Nephron (organoid): Measurements from ENCODE around the gene ENDOV.
A peak's percentile ranks its signal among the peaks of the same experiment; 100 is the strongest.

Experiments used
- H3K27ac Mint-ChIP-seq, 3 experiments: 2 replicates each; pipeline ENCODE4 v1.8.0; 2020; ENCODE audit warnings: mixed read lengths in 3 of 3, mild to moderate bottlenecking in 2 of 3, moderate library complexity in 1 of 3
- H3K27me3 Mint-ChIP-seq: 2 replicates; pipeline ENCODE4 v1.8.0; 2021; ENCODE audit warnings: low read depth, mild to moderate bottlenecking, moderate library complexity, mixed read lengths
- H3K36me3 Mint-ChIP-seq: 2 replicates; pipeline ENCODE4 v1.8.0; 2020; ENCODE audit warnings: low read depth, mixed read lengths
- H3K4me1 Mint-ChIP-seq: 2 replicates; pipeline ENCODE4 v1.8.0; 2020; ENCODE audit warnings: mixed read lengths
- H3K4me3 Mint-ChIP-seq, 3 experiments: 2 replicates each; pipeline ENCODE4 v1.8.0; 2020; ENCODE audit warnings: mild to moderate bottlenecking in 3 of 3, mixed read lengths in 3 of 3, moderate library complexity in 2 of 3
- H3K9me3 Mint-ChIP-seq: 2 replicates; pipeline ENCODE4 v1.8.0; 2020; ENCODE audit warnings: mixed read lengths
- CTCF ChIP-seq, 3 experiments: fragments of 200-600 bp; sonication (generic); IDR thresholded peaks; one replicate each; pipeline ENCODE4 v1.5.0; 2021; ENCODE audit warnings: antibody characterized with exemption in 3 of 3; ENCODE audit not compliant: unreplicated experiment in 3 of 3

Gene ENDOV

GRCh38 chr17:80478487-80479245, 63.7 kb downstream of the ENDOV start:
- Mint-ChIP-seq H3K4me1 (peaks cover 11% of the 10 kb centered on the region), H3K27me3 (peaks cover 79% of the 10 kb centered on the region), H3K4me3 (peak overlapping the region; percentile 64 to 73 (median 69)), H3K36me3 (no peaks in the 10 kb centered on the region), H3K27ac (no peak overlapping the region), H3K9me3 (no peaks in the 10 kb centered on the region)
- no peak for TF ChIP-seq CTCF (IDR thresholded peaks at IDR 0.05; ENCODE audit: unreplicated experiment in 3 of 3)

GRCh38 chr17:80479246-80479566, 64.2 kb downstream of the ENDOV start:
- Mint-ChIP-seq H3K9me3 (no peaks in the 10 kb centered on the region), H3K36me3 (no peaks in the 10 kb centered on the region), H3K27me3 (peaks cover 77% of the 10 kb centered on the region), H3K4me3 (peak overlapping the region; percentile 64 to 73 (median 69)), H3K27ac (no peak overlapping the region), H3K4me1 (peaks cover 11% of the 10 kb centered on the region)
- TF ChIP-seq CTCF (IDR thresholded peaks at IDR 0.05; ENCODE audit: unreplicated experiment in 3 of 3): no peak

GRCh38 chr17:80480248-80480647, 65.3 kb downstream of the ENDOV start:
- TF ChIP-seq CTCF (IDR thresholded peaks at IDR 0.05; ENCODE audit: unreplicated experiment in 3 of 3): no peak
- H3K4me1 Mint-ChIP-seq: peaks cover 4% of the 10 kb centered on the region
- H3K27me3 Mint-ChIP-seq: peaks cover 71% of the 10 kb centered on the region
- H3K4me3 Mint-ChIP-seq: no peak overlapping the region
- no peaks in the 10 kb centered on the region for H3K9me3 Mint-ChIP-seq
- no peaks in the 10 kb centered on the region for H3K36me3 Mint-ChIP-seq
- H3K27ac Mint-ChIP-seq: no peak overlapping the region

DNA sequence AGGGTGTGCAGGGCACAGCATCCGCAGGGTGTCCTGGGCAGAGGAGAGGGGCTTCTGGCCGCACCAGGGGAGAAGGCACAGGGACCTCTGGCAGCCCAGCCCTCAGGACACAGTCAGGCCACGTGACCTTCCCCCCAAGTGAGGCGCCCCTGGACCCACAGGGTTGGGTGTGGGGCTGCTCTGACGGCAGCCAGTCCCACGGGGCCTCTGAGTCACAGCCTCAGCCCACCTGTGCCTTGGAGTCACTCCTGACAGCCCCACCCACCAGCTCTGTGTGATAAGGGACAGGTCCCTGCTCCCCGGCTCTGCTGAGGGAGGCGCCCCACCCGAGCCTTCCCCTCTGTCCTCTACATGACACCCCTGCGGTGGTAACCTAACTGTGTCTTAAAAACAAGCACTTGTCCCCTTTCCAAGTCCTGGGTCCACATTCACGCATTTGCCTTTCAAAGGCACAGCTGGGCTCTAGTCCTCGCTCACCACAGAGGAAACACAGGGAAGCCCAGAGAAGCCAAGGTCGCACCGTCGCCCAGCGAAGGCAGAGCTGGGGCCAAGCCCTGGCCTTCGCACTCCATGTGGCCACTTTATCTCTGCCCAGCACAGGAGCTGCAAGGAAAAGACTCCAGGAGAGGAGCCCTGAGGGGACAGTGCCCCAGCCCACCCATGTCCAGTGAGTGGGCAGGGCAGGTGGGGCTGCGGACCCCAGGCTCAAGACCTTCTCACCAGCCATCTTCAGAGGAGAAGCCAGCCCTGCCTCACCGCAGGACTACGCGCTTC, 66.5 kb downstream of the ENDOV start:
- Mint-ChIP-seq H3K4me3 (peak overlapping the region in 1 of 3 experiments; percentile 46), H3K27me3 (peaks cover 70% of the 10 kb centered on the region), H3K9me3 (no peaks in the 10 kb centered on the region), H3K4me1 (peaks cover 4% of the 10 kb centered on the region), H3K27ac (no peak overlapping the region), H3K36me3 (no peaks in the 10 kb centered on the region)
- no peak for TF ChIP-seq CTCF (IDR thresholded peaks at IDR 0.05; ENCODE audit: unreplicated experiment in 3 of 3)

- no peak overlapping the region for H3K27ac Mint-ChIP-seq
- H3K4me3 Mint-ChIP-seq: no peak overlapping the region
- H3K36me3 Mint-ChIP-seq: no peaks in the 10 kb centered on the region
- H3K9me3 Mint-ChIP-seq: no peaks in the 10 kb centered on the region
- H3K27me3 Mint-ChIP-seq: peaks cover 75% of the 10 kb centered on the region
- TF ChIP-seq CTCF (IDR thresholded peaks at IDR 0.05; ENCODE audit: unreplicated experiment in 3 of 3): no peak
- H3K4me1 Mint-ChIP-seq: peaks cover 4% of the 10 kb centered on the region
Measured at GRCh38 chr17:80482058-80482318, 67.0 kb downstream of the ENDOV start.
